ENCODE results near the gene OR2B6. TPM values are rescaled to one million over a fixed set of nuclear protein-coding genes. Genes with fewer than 3 reads are reported as not detected.
"Not testable (repeated sequence)": the region's sequence is repeated elsewhere in the genome, so short reads cannot be mapped to it uniquely, and the experiment has no call there.

Gene OR2B6
- total RNA-seq: not detected

DNA sequence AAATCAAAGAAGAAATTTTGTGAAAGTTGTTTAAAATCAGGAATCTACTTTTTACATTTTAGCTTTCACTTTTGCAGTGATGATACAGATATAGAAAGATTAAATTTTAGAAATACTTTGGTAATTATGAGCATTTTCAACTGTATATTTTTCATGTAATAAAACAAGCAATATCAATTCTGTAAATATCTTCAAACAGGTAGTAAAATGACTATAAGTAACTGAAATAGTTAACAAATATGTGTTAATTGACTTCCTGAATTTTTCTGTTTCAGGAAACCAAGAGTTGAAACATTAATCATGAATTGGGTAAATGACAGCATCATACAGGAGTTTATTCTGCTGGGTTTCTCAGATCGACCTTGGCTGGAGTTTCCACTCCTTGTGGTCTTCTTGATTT is at the start of gene OR2B6:
OR2B6 (plus strand) TSS at position 301 of the 400 bp plus-strand sequence; CDS start at position 301, 0 bp downstream.
- DNase-seq (ENCODE audit: low spot score) (no peak), ATAC-seq (no peak)
- Mint-ChIP-seq H3K4me3 (no peak within 1 kb of the TSS), H3K36me3 (no peaks in the 10 kb centered on the region), H3K27me3 (peaks cover 23 to 50% of the 10 kb centered on the region in 2 donors), H3K27ac (no peak within 1 kb of the TSS), H3K9me3 (no peaks in the 10 kb centered on the region), H3K4me1 (ENCODE audit: low read depth in 2 of 2) (no peaks in the 10 kb centered on the region)

DNA sequence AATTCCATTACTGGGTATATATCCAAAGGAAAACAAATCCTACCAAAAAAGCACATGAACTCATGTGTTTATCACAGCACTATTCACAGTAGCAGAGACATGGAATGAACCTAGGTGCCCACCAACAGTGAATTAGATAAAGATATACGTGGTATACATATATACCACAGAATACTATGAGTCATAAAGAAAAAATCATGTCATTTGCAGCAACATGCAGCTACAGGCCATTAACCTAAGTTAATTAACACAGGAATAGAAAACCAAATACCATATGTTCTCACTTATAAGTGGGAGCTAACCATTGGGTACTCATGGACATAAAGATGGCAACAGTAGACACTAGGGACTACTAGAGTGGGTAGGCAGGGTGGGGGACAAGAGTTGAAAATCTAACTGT is 49.0 kb upstream of the OR2B6 start:
- H3K27ac Mint-ChIP-seq: no peak overlapping the region
- no peaks in the 10 kb centered on the region for H3K36me3 Mint-ChIP-seq
- ATAC-seq (no peak), DNase-seq (ENCODE audit: low spot score) (no peak)
- H3K4me1 Mint-ChIP-seq (ENCODE audit: low read depth in 2 of 2): peaks cover 0 to under 1% of the 10 kb centered on the region in 2 donors
- no peak overlapping the region for H3K4me3 Mint-ChIP-seq
- no peaks in the 10 kb centered on the region for H3K9me3 Mint-ChIP-seq
- H3K27me3 Mint-ChIP-seq: peaks cover 6 to 8% of the 10 kb centered on the region in 2 donors

DNA sequence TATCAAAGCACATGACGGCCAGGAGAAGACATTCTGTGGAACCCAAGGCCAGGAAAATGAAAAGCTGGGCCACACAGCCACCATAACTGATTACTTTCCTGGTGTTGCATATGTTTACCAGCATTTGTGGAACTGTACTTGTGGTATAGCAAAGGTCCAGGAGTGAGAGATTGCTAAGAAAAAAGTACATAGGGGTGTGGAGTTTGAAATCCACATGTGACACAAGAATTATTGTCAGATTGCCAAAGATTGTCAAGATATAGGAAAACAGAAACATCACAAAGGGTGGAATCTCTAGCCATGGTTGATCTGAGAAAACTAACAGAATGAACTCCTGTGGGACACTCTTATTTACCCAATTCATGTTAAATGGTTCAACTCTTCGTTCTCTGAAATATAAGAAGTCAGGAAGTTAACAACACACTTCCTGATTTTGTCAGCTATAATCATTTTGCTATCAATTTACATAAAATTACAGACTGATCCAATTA is 45.0 kb upstream of the OR2B6 start, which contains the start of gene OR2B2:
OR2B2 (minus strand) TSS at position 441 of the 491 bp plus-strand sequence; CDS start at position 364, 77 bp downstream.
- no peaks in the 10 kb centered on the region for H3K36me3 Mint-ChIP-seq
- H3K27me3 Mint-ChIP-seq: peaks cover 8 to 10% of the 10 kb centered on the region in 2 donors
- no peak for DNase-seq (ENCODE audit: low spot score)
- H3K27ac Mint-ChIP-seq: no peak within 1 kb of the TSS
- H3K4me1 Mint-ChIP-seq (ENCODE audit: low read depth in 2 of 2): no peaks in the 10 kb centered on the region
- no peak within 1 kb of the TSS for H3K4me3 Mint-ChIP-seq
- ATAC-seq: no peak
- no peaks in the 10 kb centered on the region for H3K9me3 Mint-ChIP-seq

DNA sequence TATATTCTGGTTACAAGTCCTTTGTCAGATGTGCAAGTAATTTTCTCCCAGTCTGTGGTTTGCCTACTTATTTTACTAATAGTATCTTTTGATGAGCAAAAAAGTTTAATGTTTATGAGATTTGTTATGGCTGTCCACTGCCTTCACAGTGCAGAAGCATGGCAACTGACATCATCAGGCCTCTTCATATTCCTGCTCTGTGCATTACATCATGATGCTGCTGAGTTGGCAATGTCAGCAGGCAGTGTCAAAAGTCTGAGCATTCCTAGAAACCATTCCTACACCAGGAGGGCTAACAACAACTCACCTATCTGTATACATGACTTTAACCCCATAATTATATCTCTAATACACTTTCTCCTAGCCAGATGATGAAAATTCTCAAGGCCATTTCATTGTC is 34.1 kb upstream of the OR2B6 start:
- Mint-ChIP-seq H3K27me3 (peaks cover 25 to 47% of the 10 kb centered on the region in 2 donors), H3K9me3 (no peaks in the 10 kb centered on the region), H3K4me3 (no peak overlapping the region), H3K4me1 (ENCODE audit: low read depth in 2 of 2) (no peaks in the 10 kb centered on the region), H3K36me3 (no peaks in the 10 kb centered on the region), H3K27ac (no peak overlapping the region)
- ATAC-seq: no peak
- no peak for DNase-seq (ENCODE audit: low spot score)

DNA sequence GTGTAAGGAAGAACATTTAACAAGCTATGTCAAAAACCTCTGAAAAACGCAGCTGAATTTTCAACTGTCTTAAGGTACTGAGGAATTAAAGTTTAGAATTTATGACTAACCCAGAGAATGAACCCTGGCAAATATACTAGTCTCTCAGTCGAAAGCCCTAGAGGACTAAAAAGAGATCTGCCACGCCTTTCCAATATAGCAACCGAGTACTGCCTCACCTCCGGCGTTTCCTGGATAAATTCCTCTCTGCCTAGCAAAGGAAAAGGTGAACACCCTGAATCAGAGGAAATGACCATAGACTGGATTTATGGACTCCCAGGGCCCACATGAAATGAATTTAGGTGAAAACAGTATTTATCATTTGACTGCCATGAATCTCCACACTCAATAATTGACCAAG is 32.9 kb upstream of the OR2B6 start:
- DNase-seq (ENCODE audit: low spot score): no peak
- H3K36me3 Mint-ChIP-seq: no peaks in the 10 kb centered on the region
- ATAC-seq: no peak
- H3K9me3 Mint-ChIP-seq: no peaks in the 10 kb centered on the region
- H3K4me1 Mint-ChIP-seq (ENCODE audit: low read depth in 2 of 2): no peaks in the 10 kb centered on the region
- no peak overlapping the region for H3K4me3 Mint-ChIP-seq
- peaks cover 23 to 46% of the 10 kb centered on the region in 2 donors for H3K27me3 Mint-ChIP-seq
- H3K27ac Mint-ChIP-seq: no peak overlapping the region

DNA sequence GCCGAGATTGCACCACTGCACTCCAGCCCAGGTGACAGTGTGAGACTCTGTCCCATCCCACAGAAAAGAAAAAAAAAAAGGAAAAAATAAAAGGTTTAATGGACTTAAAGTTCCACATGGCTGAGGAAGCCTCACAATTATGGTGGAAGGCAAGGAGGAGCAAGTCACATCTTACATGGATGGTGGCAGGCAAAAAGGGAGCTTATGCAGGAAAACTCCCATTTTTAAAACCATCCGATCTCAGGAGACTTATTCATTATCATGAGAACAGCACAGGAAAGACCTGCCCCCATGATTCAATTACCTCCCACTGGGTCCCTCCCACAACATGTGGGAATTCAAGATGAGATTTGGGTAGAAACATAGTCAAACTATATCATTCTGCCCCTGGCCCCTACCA is 29.0 kb upstream of the OR2B6 start:
- H3K4me3 Mint-ChIP-seq; ATAC-seq; H3K36me3 Mint-ChIP-seq; H3K4me1 Mint-ChIP-seq (ENCODE audit: low read depth in 2 of 2); H3K9me3 Mint-ChIP-seq; DNase-seq (ENCODE audit: low spot score); H3K27ac Mint-ChIP-seq: not testable (repeated sequence)
- peaks cover 23 to 29% of the 10 kb centered on the region in 2 donors for H3K27me3 Mint-ChIP-seq

DNA sequence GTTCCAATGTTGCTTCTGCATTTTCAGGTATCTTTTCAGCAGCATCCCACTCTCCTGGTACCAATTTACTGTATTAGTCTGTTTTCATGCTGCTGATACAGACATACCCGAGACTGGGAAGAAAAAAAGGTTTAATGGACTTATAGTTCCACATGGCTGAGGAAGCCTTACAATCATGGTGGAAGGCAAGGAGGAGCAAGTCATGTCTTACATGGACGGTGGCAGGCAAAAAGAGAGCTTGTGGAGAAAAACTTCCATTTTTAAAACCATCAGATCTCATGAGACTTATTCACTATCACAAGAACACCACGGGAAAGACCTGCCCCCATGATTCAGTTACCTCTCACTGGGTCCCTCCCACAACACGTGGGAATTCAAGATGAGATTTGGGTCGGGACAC is 27.1 kb upstream of the OR2B6 start:
- peaks cover 24% of the 10 kb centered on the region in 2 donors for H3K27me3 Mint-ChIP-seq
- ATAC-seq; H3K9me3 Mint-ChIP-seq; DNase-seq (ENCODE audit: low spot score); H3K4me1 Mint-ChIP-seq (ENCODE audit: low read depth in 2 of 2); H3K27ac Mint-ChIP-seq; H3K36me3 Mint-ChIP-seq; H3K4me3 Mint-ChIP-seq: not testable (repeated sequence)

DNA sequence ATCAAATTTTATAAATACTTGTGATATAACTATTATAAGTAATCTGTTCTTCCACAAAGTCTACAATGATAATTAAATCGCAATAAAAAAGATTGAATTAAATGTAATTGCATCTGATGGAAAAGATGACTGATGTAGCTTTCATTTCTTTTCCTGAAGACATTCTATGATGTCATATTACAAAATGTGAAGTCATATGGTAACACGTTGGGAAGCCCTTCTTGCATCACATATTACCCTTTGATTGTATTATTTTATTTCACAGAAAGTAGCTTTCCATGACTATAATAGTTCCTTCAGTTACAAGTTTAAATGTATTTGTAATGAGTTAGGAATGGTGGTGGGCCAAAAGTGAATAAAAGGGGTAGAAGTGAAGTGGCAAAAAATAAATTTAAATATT is 25.8 kb upstream of the OR2B6 start:
- Mint-ChIP-seq H3K27me3 (peaks cover 23 to 24% of the 10 kb centered on the region in 2 donors), H3K36me3 (peaks cover 7% of the 10 kb centered on the region), H3K4me3 (no peak overlapping the region), H3K27ac (no peak overlapping the region), H3K9me3 (no peaks in the 10 kb centered on the region), H3K4me1 (ENCODE audit: low read depth in 2 of 2) (no peaks in the 10 kb centered on the region)
- ATAC-seq (no peak), DNase-seq (ENCODE audit: low spot score) (no peak)

DNA sequence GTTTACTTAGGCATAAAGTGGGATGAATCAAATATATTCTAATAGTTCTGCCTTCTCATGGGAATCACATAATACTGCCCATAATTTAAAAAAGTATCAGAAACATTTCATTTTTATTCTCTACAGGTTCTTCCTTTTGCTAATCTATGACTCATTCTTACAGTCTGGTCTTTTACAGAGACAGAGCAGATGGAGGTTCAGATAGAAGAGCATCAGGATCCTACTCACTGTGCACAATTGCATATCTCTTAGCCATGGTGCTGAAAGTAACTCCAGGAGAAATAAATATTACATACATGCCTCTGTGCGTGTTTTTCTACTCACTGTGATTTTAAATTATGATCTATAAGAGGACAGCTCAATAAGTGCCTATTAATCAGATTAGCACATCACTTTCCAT is 16.3 kb upstream of the OR2B6 start:
- ATAC-seq (no peak), DNase-seq (ENCODE audit: low spot score) (no peak)
- Mint-ChIP-seq H3K36me3 (peaks cover 6% of the 10 kb centered on the region), H3K27me3 (peaks cover 32 to 50% of the 10 kb centered on the region in 2 donors), H3K27ac (no peak overlapping the region), H3K4me3 (no peak overlapping the region), H3K4me1 (ENCODE audit: low read depth in 2 of 2) (no peaks in the 10 kb centered on the region), H3K9me3 (no peaks in the 10 kb centered on the region)

DNA sequence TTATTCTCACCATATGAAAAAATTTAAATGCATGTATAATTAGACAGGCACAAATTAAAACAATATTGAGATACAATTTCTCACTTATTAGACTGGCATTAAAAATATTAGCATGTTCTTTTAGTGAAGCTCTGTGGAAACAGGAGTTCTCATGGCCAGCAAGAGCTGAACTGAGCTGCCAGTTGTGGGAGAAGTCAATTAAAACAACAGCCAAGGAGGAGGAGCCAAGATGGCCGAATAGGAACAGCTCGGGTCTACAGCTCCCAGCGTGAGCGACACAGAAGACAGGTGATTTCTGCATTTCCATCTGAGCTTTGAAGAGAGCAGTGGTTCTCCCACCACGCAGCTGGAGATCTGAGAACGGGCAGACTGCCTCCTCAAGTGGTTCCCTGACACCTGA is 14.0 kb upstream of the OR2B6 start:
- H3K9me3 Mint-ChIP-seq; ATAC-seq; H3K36me3 Mint-ChIP-seq; DNase-seq (ENCODE audit: low spot score); H3K27ac Mint-ChIP-seq; H3K4me3 Mint-ChIP-seq; H3K4me1 Mint-ChIP-seq (ENCODE audit: low read depth in 2 of 2): not testable (repeated sequence)
- peaks cover 31 to 47% of the 10 kb centered on the region in 2 donors for H3K27me3 Mint-ChIP-seq

DNA sequence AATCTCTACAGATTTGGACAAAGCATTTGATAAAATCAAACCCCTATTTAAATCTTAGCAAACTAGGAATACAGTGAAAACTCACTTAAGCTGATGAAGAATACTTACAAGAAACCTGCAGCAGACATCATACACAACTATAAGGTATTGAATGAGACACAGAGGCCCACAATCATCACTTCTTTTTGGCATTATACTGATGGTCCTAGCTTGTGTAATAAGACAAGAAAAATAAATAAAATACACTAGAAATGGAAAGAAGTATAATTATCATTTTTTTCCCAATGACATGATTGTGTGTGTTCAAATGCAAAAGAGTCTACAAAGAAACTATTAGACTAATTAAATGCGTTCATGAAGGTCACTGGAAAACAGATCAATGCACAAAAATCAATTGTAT is 8.8 kb upstream of the OR2B6 start:
- H3K9me3 Mint-ChIP-seq: no peaks in the 10 kb centered on the region
- H3K4me1 Mint-ChIP-seq (ENCODE audit: low read depth in 2 of 2): no peaks in the 10 kb centered on the region
- H3K36me3 Mint-ChIP-seq: no peaks in the 10 kb centered on the region
- no peak overlapping the region for H3K4me3 Mint-ChIP-seq
- DNase-seq (ENCODE audit: low spot score) (no peak), ATAC-seq (no peak)
- no peak overlapping the region for H3K27ac Mint-ChIP-seq
- H3K27me3 Mint-ChIP-seq: peaks cover 17 to 32% of the 10 kb centered on the region in 2 donors

DNA sequence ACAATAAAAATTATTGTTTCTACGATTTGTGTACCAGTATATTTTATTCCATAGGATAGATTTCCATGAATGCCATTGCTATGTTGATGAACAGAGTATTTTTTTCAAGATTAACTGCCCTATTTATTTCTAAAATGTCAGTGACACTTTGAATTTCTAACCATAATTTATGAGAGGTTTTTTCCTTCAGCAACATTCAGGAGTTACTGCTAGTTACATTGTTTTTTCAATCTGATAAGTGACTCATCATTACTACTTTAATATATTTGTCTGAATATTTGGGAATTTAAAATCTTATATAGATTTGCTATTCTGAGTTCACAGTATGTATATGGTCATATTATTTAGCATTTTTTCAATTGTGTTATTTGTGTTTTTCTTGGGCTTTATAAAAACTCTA is 6.0 kb upstream of the OR2B6 start:
- no peak overlapping the region for H3K27ac Mint-ChIP-seq
- no peaks in the 10 kb centered on the region for H3K9me3 Mint-ChIP-seq
- no peaks in the 10 kb centered on the region for H3K4me1 Mint-ChIP-seq (ENCODE audit: low read depth in 2 of 2)
- H3K36me3 Mint-ChIP-seq: no peaks in the 10 kb centered on the region
- no peak overlapping the region for H3K4me3 Mint-ChIP-seq
- H3K27me3 Mint-ChIP-seq: peaks cover 21 to 41% of the 10 kb centered on the region in 2 donors
- DNase-seq (ENCODE audit: low spot score) (no peak), ATAC-seq (no peak)

DNA sequence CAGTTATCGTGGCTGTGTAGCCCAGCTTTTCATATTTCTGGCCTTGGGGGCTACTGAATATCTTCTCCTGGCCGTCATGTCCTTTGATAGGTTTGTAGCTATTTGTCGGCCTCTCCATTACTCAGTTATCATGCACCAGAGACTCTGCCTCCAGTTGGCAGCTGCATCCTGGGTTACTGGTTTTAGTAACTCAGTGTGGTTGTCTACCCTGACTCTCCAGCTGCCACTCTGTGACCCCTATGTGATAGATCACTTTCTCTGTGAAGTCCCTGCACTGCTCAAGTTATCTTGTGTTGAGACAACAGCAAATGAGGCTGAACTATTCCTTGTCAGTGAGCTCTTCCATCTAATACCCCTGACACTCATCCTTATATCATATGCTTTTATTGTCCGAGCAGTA is 475 bp downstream of the OR2B6 start:
- peaks cover 22 to 45% of the 10 kb centered on the region in 2 donors for H3K27me3 Mint-ChIP-seq
- no peak overlapping the region for H3K4me3 Mint-ChIP-seq

DNA sequence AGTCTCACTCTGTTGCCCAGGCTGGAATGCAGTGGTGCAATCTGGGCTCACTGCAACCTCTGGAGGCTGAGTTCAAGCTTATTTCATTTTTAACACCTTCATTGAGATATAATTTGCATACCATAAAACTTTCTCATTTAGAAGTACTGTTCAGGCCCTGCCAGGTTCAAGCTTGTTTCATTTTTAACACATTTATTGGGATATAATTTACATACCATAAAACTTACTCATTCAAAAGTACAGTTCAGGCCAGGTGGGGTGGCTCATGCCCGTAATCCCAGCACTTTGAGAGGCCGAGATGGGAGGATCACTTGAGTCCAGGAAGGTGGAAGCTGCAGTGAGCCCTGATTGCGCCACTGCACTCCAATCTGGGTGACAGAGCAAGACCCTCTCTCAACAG is 5.5 kb downstream of the OR2B6 start:
- DNase-seq (ENCODE audit: low spot score): no peak
- H3K4me1 Mint-ChIP-seq (ENCODE audit: low read depth in 2 of 2): no peaks in the 10 kb centered on the region
- no peak overlapping the region for H3K27ac Mint-ChIP-seq
- H3K36me3 Mint-ChIP-seq: no peaks in the 10 kb centered on the region
- no peak for ATAC-seq
- H3K27me3 Mint-ChIP-seq: peaks cover 23 to 42% of the 10 kb centered on the region in 2 donors
- peaks cover 3% of the 10 kb centered on the region for H3K9me3 Mint-ChIP-seq
- H3K4me3 Mint-ChIP-seq: no peak overlapping the region

More for the DNA sequence above, 475 bp downstream of the OR2B6 start:
- ATAC-seq (no peak), DNase-seq (ENCODE audit: low spot score) (no peak)
- Mint-ChIP-seq H3K36me3 (no peaks in the 10 kb centered on the region), H3K9me3 (no peaks in the 10 kb centered on the region), H3K4me1 (ENCODE audit: low read depth in 2 of 2) (no peaks in the 10 kb centered on the region), H3K27ac (no peak overlapping the region)

DNA sequence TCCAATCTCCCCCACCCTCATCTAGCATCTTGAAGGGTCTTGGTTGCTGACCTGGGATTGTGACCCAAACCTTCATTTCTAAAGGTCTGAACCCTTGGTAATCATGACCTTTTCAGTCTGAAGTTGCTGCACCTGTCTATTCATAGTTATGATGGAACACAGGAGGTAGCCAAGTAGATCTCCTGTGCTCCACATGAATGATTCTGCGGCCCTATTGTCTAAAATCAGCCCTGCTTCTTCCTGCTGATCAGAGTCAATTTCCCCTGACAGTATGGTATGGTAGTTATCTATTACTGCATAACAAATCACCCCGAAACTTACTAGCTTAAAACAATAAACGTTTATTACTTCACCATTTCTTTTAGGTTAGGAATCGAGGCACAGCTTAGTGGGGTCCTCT is 9.0 kb downstream of the OR2B6 start:
- peaks cover 7% of the 10 kb centered on the region for H3K36me3 Mint-ChIP-seq
- H3K9me3 Mint-ChIP-seq: peaks cover 8% of the 10 kb centered on the region
- no peak overlapping the region for H3K27ac Mint-ChIP-seq
- no peak for DNase-seq (ENCODE audit: low spot score)
- peaks cover 27 to 37% of the 10 kb centered on the region in 2 donors for H3K27me3 Mint-ChIP-seq
- ATAC-seq: no peak
- no peak overlapping the region for H3K4me3 Mint-ChIP-seq
- H3K4me1 Mint-ChIP-seq (ENCODE audit: low read depth in 2 of 2): no peaks in the 10 kb centered on the region
